Neural crest cell (in vitro differentiated cells): ENCODE measurements around the gene REPS2. TPM values are rescaled to one million over a fixed set of nuclear protein-coding genes. Genes with fewer than 3 reads are reported as not detected.

Experiments used
- DNase-seq: peaks from one replicate; pipeline ENCODE4 v3.0.0; 2021; ENCODE audit warnings: low read depth, mixed read lengths, low spot score
- H3K27ac Mint-ChIP-seq: one replicate; pipeline ENCODE4 v1.8.0; 2021; ENCODE audit warnings: mild to moderate bottlenecking, mixed read lengths; ENCODE audit not compliant: unreplicated experiment
- H3K27me3 Mint-ChIP-seq: 2 replicates; pipeline ENCODE4 v1.8.0; 2021; ENCODE audit warnings: low read depth, mild to moderate bottlenecking, mixed read lengths
- H3K36me3 Mint-ChIP-seq: 2 replicates; pipeline ENCODE4 v1.8.0; 2021; ENCODE audit warnings: low read depth, mild to moderate bottlenecking, mixed read lengths
- H3K4me1 Mint-ChIP-seq: 2 replicates; pipeline ENCODE4 v1.8.0; 2021; ENCODE audit warnings: mixed read lengths
- H3K4me3 Mint-ChIP-seq: one replicate; pipeline ENCODE4 v1.8.0; 2021; ENCODE audit warnings: mild to moderate bottlenecking, mixed read lengths
- H3K9me3 Mint-ChIP-seq: 2 replicates; pipeline ENCODE4 v1.8.0; 2021; ENCODE audit warnings: mixed read lengths
- CTCF ChIP-seq: fragments of 200-600 bp; sonication (generic); conservative IDR thresholded peaks from 2 replicates; pipeline ENCODE4 v1.5.0; 2021; ENCODE audit warnings: antibody characterized with exemption, mild to moderate bottlenecking
- total RNA-seq: library from RNA; stranded (reverse); gene quantifications from 2 replicates; pipeline ENCODE4 v1.2.1, GENCODE V29; 2021

REPS2 gene
- total RNA-seq, 1 donor from 2014 or later, result 0.58 TPM

- no peak for TF ChIP-seq CTCF
- no peaks in the 10 kb centered on the region for H3K9me3 Mint-ChIP-seq
- DNase-seq, result no peak
- no peak overlapping the region for H3K27ac Mint-ChIP-seq
- H3K36me3 Mint-ChIP-seq, result no peaks in the 10 kb centered on the region
- no peaks in the 10 kb centered on the region for H3K4me1 Mint-ChIP-seq
- peaks cover 17% of the 10 kb centered on the region for H3K27me3 Mint-ChIP-seq
- no peak overlapping the region for H3K4me3 Mint-ChIP-seq
Measured at GRCh38 chrX:17009856-17010625, 63.6 kb downstream of the REPS2 start.

DNA sequence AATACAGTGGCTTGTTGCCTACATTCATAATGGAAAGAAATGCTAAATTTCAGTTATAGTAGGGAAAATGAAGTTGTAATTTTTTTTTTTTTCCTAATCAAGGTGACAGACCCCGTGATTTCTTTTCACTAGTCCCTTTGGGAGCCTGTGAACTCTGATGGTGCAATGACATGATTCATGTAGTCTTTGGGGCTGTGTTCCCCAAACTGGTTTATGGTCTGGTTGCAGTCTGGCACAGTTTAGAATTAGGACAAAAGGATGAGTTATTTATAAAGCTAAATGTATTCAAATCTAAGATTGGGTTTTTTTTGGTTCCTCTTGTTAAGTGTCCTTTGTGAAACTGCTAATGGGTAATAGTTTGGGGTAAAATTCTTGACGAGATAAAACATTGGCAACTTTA lies 66.0 kb downstream of the REPS2 start:
- TF ChIP-seq CTCF, result no peak
- Mint-ChIP-seq H3K27ac (no peak overlapping the region), H3K27me3 (peaks cover 7% of the 10 kb centered on the region), H3K4me3 (no peak overlapping the region), H3K4me1 (no peaks in the 10 kb centered on the region), H3K36me3 (no peaks in the 10 kb centered on the region), H3K9me3 (peaks cover 3% of the 10 kb centered on the region)
- DNase-seq, result no peak

DNA sequence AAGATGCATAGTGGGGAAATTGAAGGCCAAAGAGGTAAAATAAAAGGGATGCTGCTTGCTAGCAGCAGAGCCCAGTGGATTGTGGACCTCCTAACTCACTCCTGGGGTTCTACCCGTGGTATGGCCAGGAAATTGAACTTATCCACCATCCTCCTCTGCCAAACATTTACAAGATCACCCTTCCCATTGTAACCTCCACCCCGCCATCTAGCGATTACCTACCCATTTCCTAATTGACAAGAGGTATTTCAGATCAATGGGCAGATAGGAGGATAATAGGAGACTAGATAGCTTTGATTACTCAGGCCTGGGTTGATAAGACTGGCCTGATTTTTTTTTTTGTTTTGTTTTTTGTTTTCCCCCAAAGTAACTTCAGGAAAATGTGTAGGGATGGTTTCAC lies 67.8 kb downstream of the REPS2 start:
- Mint-ChIP-seq H3K36me3 (no peaks in the 10 kb centered on the region), H3K9me3 (peaks cover 3% of the 10 kb centered on the region), H3K27ac (no peak overlapping the region), H3K4me3 (no peak overlapping the region), H3K4me1 (no peaks in the 10 kb centered on the region), H3K27me3 (peaks cover under 1% of the 10 kb centered on the region)
- TF ChIP-seq CTCF, result no peak
- DNase-seq, result no peak

GRCh38 chrX:17017134-17017533 lies 70.7 kb downstream of the REPS2 start:
- DNase-seq, result no peak
- TF ChIP-seq CTCF, result no peak
- Mint-ChIP-seq H3K36me3 (no peaks in the 10 kb centered on the region), H3K4me3 (no peak overlapping the region), H3K27ac (no peak overlapping the region), H3K27me3 (peaks cover 3% of the 10 kb centered on the region), H3K4me1 (no peaks in the 10 kb centered on the region), H3K9me3 (peaks cover 3% of the 10 kb centered on the region)

GRCh38 chrX:17020356-17020755 lies 73.9 kb downstream of the REPS2 start:
- no peak for TF ChIP-seq CTCF
- DNase-seq, result no peak
- no peak overlapping the region for H3K4me3 Mint-ChIP-seq
- no peaks in the 10 kb centered on the region for H3K36me3 Mint-ChIP-seq
- H3K27me3 Mint-ChIP-seq, result peaks cover 3% of the 10 kb centered on the region
- H3K4me1 Mint-ChIP-seq, result peaks cover 4% of the 10 kb centered on the region
- H3K9me3 Mint-ChIP-seq, result peaks cover 3% of the 10 kb centered on the region
- no peak overlapping the region for H3K27ac Mint-ChIP-seq
